ENCODE measurements around the gene KIAA0513. TPM values are rescaled to one million over a fixed set of nuclear protein-coding genes. Genes with fewer than 3 reads are reported as not detected.

KIAA0513 gene
- total and polyA plus RNA-seq, 2 of the 13 experiments (the other 11 are each of a cell fraction or from before 2014, with no cell fraction given) = 1.8 TPM

GRCh38 chr16:85140455-85141012, 112.9 kb downstream of the KIAA0513 start (continued):
- TF ChIP-seq KLF6 (CRISPR knock-in tag; IDR thresholded peaks at IDR 0.05) (no peak), MTF2 (CRISPR knock-in tag; IDR thresholded peaks at IDR 0.05; ENCODE audit: borderline replicate concordance) (0 out of 2 replicates have a peak, but pooled peaks have one; percentile 25), ZBTB2 (CRISPR knock-in tag; IDR thresholded peaks at IDR 0.05; ENCODE audit: low read depth) (no peak), ZNF770 (CRISPR knock-in tag; IDR thresholded peaks at IDR 0.05) (peak; percentile 78), GABPB1 (CRISPR knock-in tag; IDR thresholded peaks at IDR 0.05) (no peak), ZNF850 (CRISPR knock-in tag; conservative IDR thresholded peaks at IDR 0.05) (no peak), TRIM22 (IDR thresholded peaks at IDR 0.05) (no peak), CSRNP1 (CRISPR knock-in tag; IDR thresholded peaks at IDR 0.05) (no peak), BORCS8-MEF2B (CRISPR knock-in tag; IDR thresholded peaks at IDR 0.05) (no peak), AGO2 (optimal IDR thresholded peaks at IDR 0.05; ENCODE audit: low read depth, low read length) (no peak), ZBTB33 (CRISPR knock-in tag; IDR thresholded peaks at IDR 0.05) (peak; percentile 51; the same call in 1 of the 2 replicates), ZNF768 (CRISPR knock-in tag; IDR thresholded peaks at IDR 0.05) (no peak), NFYB (CRISPR knock-in tag; IDR thresholded peaks at IDR 0.05) (no peak), ADNP (CRISPR knock-in tag; IDR thresholded peaks at IDR 0.05) (0 out of 2 replicates have a peak, but pooled peaks have one; percentile 51), RAD51 (IDR thresholded peaks at IDR 0.05; ENCODE audit: borderline replicate concordance) (no peak), ZNF292 (CRISPR knock-in tag; IDR thresholded peaks at IDR 0.05; ENCODE audit: borderline replicate concordance, low read depth) (0 out of 2 replicates have a peak, but pooled peaks have one; percentile 19), ZBTB3 (CRISPR knock-in tag; IDR thresholded peaks at IDR 0.05; ENCODE audit: borderline replicate concordance, low read depth) (no peak), XRCC5 (optimal IDR thresholded peaks at IDR 0.05; ENCODE audit: low read length) (no peak), ZNF263 (CRISPR knock-in tag; IDR thresholded peaks at IDR 0.05) (no peak), SOX6 (IDR thresholded peaks at IDR 0.05) (no peak), SOX6 (CRISPR knock-in tag; IDR thresholded peaks at IDR 0.05) (no peak), PITX1 (CRISPR knock-in tag; IDR thresholded peaks at IDR 0.05) (no peak), ZNF629 (CRISPR knock-in tag; conservative IDR thresholded peaks at IDR 0.05) (no peak), ZNF792 (CRISPR knock-in tag; IDR thresholded peaks at IDR 0.05) (no peak)

Measured in HepG2 (cell line).